ENCODE results near the gene NOLC1. TPM values are rescaled to one million over a fixed set of nuclear protein-coding genes. Genes with fewer than 3 reads are reported as not detected.
A peak's percentile ranks its signal among the peaks of the same experiment; 100 is the strongest.

NOLC1 gene
- total RNA-seq, 2 donors from 2014 or later: 92.0 to 93.5 TPM

DNA sequence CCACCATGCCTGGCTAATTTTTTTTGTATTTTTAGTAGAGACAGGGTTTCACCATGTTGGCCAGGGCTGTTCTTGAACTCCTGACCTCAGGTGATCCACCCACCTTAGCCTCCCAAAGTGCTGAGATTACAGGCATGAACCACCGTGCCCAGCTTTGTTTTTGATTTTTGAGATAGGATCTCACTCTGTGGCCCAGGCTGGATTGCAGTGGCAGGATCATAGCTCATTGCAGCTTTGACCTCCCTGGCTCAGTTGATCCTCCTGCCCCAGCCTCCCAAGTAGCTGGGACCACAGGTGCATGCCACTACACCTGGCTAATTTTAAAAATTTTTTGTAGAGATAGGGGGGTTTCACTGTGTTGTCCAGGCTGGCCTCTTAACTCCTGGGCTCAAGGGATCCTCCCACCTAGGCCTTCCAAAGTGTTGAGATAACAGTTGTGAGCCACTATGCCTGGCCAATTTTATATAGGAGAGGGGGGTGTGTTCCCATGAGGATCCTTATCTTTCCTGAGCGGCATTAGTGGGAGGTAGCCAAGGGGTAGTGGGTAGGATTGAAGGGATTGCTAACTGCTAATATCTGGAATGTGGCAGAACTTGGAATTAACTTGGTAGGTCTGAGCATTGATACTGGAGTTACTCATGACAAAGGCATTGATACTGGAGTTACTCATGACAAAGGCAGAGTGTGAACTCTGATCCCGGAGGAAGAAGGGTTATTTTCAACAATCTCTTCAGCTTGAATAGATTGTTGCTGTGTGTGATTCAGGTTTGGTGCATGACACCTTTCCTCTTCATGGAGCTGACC lies 1.0 kb upstream of the NOLC1 start:
- TF ChIP-seq, protein P1, sequence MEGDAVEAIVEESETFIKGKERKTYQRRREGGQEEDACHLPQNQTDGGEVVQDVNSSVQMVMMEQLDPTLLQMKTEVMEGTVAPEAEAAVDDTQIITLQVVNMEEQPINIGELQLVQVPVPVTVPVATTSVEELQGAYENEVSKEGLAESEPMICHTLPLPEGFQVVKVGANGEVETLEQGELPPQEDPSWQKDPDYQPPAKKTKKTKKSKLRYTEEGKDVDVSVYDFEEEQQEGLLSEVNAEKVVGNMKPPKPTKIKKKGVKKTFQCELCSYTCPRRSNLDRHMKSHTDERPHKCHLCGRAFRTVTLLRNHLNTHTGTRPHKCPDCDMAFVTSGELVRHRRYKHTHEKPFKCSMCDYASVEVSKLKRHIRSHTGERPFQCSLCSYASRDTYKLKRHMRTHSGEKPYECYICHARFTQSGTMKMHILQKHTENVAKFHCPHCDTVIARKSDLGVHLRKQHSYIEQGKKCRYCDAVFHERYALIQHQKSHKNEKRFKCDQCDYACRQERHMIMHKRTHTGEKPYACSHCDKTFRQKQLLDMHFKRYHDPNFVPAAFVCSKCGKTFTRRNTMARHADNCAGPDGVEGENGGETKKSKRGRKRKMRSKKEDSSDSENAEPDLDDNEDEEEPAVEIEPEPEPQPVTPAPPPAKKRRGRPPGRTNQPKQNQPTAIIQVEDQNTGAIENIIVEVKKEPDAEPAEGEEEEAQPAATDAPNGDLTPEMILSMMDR (conservative IDR thresholded peaks at IDR 0.05): no peak
- H3K27me3 Mint-ChIP-seq (ENCODE audit: insufficient read depth): no peaks in the 10 kb centered on the region
- Histone ChIP-seq H3K9ac (ENCODE audit: extremely low read depth, low read length, poor library complexity, severe bottlenecking) (peak overlapping the region; percentile 33), H3K9me3 (ENCODE audit: control insufficient read depth, low read length) (no peaks in the 10 kb centered on the region), H3K27ac (ENCODE audit: low read depth, low read length) (peak overlapping the region; percentile 94), H3K4me3 (ENCODE audit: low read length) (peak overlapping the region; percentile 70), H3K36me3 (ENCODE audit: control insufficient read depth, insufficient read depth, low read length) (peaks cover 56% of the 10 kb centered on the region), H3K27me3 (ENCODE audit: control insufficient read depth, insufficient read depth, low read length, poor library complexity, severe bottlenecking) (no peaks in the 10 kb centered on the region), H3K4me1 (ENCODE audit: control insufficient read depth, insufficient read depth, low read length) (peaks cover 3% of the 10 kb centered on the region)
- H3K27ac Mint-ChIP-seq: peak overlapping the region; percentile 97
- peak overlapping the region; percentile 98 for H3K4me3 Mint-ChIP-seq
- no peak for DNase-seq
- peaks cover 62% of the 10 kb centered on the region for H3K36me3 Mint-ChIP-seq (ENCODE audit: low read depth)
- WGBS, 2 experiments (ENCODE audit: insufficient coverage in 1 of 2, insufficient read length in 1 of 2): 60 to 85% methylated on average over 2 to 3 of the region's 3 CpGs
- H3K4me1 Mint-ChIP-seq: peaks cover 13% of the 10 kb centered on the region
- H3K9me3 Mint-ChIP-seq: no peaks in the 10 kb centered on the region

DNA sequence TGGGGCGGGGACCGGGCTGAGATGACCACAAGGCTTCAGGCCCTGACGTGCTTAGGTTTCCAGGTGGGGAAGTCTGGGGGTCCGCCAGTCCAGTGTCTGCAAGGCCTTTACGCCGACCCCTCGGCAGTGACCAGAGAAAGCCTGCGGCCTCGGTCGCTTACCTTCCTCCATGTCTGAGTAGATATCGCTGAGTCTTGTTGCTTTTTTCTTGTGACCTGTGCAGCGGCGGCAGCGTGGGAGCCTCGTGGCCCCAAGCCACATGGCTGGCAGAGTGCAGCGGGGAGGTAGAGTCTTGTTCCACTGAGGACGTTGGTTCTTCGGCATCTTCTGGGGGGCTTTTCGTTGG lies 329 bp downstream of the NOLC1 start:
- Mint-ChIP-seq H3K4me3 (peak overlapping the region; percentile 98), H3K9me3 (no peaks in the 10 kb centered on the region), H3K4me1 (peaks cover 13% of the 10 kb centered on the region), H3K27ac (peak overlapping the region; percentile 99), H3K27me3 (ENCODE audit: insufficient read depth) (no peaks in the 10 kb centered on the region), H3K36me3 (ENCODE audit: low read depth) (peaks cover 60% of the 10 kb centered on the region)
- DNase-seq: no peak
- H3K9ac ChIP-seq (ENCODE audit: extremely low read depth, low read length, poor library complexity, severe bottlenecking): peak overlapping the region; percentile 95
- WGBS, 2 experiments (ENCODE audit: insufficient coverage in 1 of 2, insufficient read length in 1 of 2): 0 to 1% methylated on average over 9 to 19 of the region's 19 CpGs
- no peaks in the 10 kb centered on the region for H3K9me3 ChIP-seq (ENCODE audit: control insufficient read depth, low read length)
- H3K4me3 ChIP-seq (ENCODE audit: low read length): peak overlapping the region; percentile 98
- TF ChIP-seq, protein P1 (conservative IDR thresholded peaks at IDR 0.05): no peak
- H3K4me1 ChIP-seq (ENCODE audit: control insufficient read depth, insufficient read depth, low read length): peaks cover 3% of the 10 kb centered on the region
- H3K27ac ChIP-seq (ENCODE audit: low read depth, low read length): peak overlapping the region; percentile 77
- H3K36me3 ChIP-seq (ENCODE audit: control insufficient read depth, insufficient read depth, low read length): peaks cover 55% of the 10 kb centered on the region
- H3K27me3 ChIP-seq (ENCODE audit: control insufficient read depth, insufficient read depth, low read length, poor library complexity, severe bottlenecking): no peaks in the 10 kb centered on the region

DNA sequence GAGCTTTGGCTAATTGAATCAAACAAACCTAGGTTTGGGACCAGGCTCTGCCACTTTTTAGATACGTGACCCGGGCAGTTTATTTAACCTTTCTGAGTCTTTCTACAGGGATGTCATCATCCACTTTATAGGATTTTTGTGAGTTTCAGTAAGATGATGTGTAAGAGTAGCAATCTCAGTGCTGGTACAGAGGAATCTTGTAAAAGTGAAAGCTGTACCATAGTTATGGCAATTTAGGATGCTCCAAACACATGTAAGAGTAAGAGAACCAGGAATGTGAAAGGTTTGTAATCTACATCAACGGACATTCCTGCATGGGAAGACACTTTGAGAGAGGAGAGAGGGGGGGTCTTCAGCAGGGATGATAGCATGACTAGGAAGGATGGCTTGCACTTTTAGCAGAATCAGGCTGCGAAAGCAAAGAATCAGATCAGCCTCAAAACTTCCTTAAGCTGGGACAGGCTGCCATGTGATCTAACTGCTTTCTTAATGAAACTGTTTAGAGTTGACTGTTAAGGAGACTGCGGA lies 968 bp downstream of the NOLC1 start:
- peak overlapping the region; percentile 98 for H3K4me3 ChIP-seq (ENCODE audit: low read length)
- peaks cover 61% of the 10 kb centered on the region for H3K36me3 Mint-ChIP-seq (ENCODE audit: low read depth)
- H3K36me3 ChIP-seq (ENCODE audit: control insufficient read depth, insufficient read depth, low read length): peaks cover 55% of the 10 kb centered on the region
- no peaks in the 10 kb centered on the region for H3K27me3 ChIP-seq (ENCODE audit: control insufficient read depth, insufficient read depth, low read length, poor library complexity, severe bottlenecking)
- peak overlapping the region; percentile 98 for H3K4me3 Mint-ChIP-seq
- DNase-seq: no peak
- H3K9me3 Mint-ChIP-seq: no peaks in the 10 kb centered on the region
- peak overlapping the region; percentile 77 for H3K27ac ChIP-seq (ENCODE audit: low read depth, low read length)
- H3K27me3 Mint-ChIP-seq (ENCODE audit: insufficient read depth): no peaks in the 10 kb centered on the region
- H3K9ac ChIP-seq (ENCODE audit: extremely low read depth, low read length, poor library complexity, severe bottlenecking): peak overlapping the region; percentile 95
- WGBS, 2 experiments (ENCODE audit: insufficient coverage in 1 of 2, insufficient read length in 1 of 2): 35 to 44% methylated on average over 3 to 5 of the region's 5 CpGs
- H3K27ac Mint-ChIP-seq: peak overlapping the region; percentile 99
- peaks cover 13% of the 10 kb centered on the region for H3K4me1 Mint-ChIP-seq
- H3K4me1 ChIP-seq (ENCODE audit: control insufficient read depth, insufficient read depth, low read length): peaks cover 3% of the 10 kb centered on the region
- TF ChIP-seq, protein P1 (conservative IDR thresholded peaks at IDR 0.05): no peak
- no peaks in the 10 kb centered on the region for H3K9me3 ChIP-seq (ENCODE audit: control insufficient read depth, low read length)
